Muscle layer of colon (tissue), 2 donors: ENCODE data around the gene FAM222A.

ENCODE experiments used
- H3K27ac ChIP-seq: one replicate; pipeline ENCODE4 v1.7.0; 2013; ENCODE audit warnings: low read depth, mild to moderate bottlenecking, low read length, moderate library complexity
- H3K27me3 ChIP-seq, 2 donors: one replicate each; pipeline ENCODE4 v1.7.0; 2013; ENCODE audit warnings: low read length in 2 of 2, mild to moderate bottlenecking in 2 of 2; ENCODE audit not compliant: insufficient read depth in 2 of 2, control insufficient read depth in 1 of 2
- H3K36me3 ChIP-seq: one replicate; pipeline ENCODE4 v1.7.0; 2013; ENCODE audit warnings: mild to moderate bottlenecking, low read length; ENCODE audit not compliant: insufficient read depth
- H3K4me1 ChIP-seq: one replicate; pipeline ENCODE4 v1.7.0; 2013; ENCODE audit warnings: mild to moderate bottlenecking, low read length; ENCODE audit not compliant: insufficient read depth
- H3K4me3 ChIP-seq, 2 donors: one replicate each; pipeline ENCODE4 v1.7.0; 2013; ENCODE audit warnings: low read length in 2 of 2, low read depth in 1 of 2, mild to moderate bottlenecking in 1 of 2, moderate library complexity in 1 of 2
- H3K9ac ChIP-seq: one replicate; pipeline ENCODE4 v1.7.0; 2013; ENCODE audit warnings: low read length
- H3K9me3 ChIP-seq: one replicate; pipeline ENCODE4 v1.7.0; 2013; ENCODE audit warnings: mild to moderate bottlenecking, low read length
- donor health status: abdominal sarcoma.
- donor health status: Adenocarcinoma of cecum.

The FAM222A gene

GRCh38 chr12:109737126-109737525 is 23.5 kb downstream of the FAM222A start:
- H3K4me3 ChIP-seq: no peak overlapping the region
- H3K27ac ChIP-seq: no peak overlapping the region
- no peaks in the 10 kb centered on the region for H3K27me3 ChIP-seq
- H3K4me1 ChIP-seq: no peaks in the 10 kb centered on the region
- H3K36me3 ChIP-seq: no peaks in the 10 kb centered on the region
- no peaks in the 10 kb centered on the region for H3K9me3 ChIP-seq
- H3K9ac ChIP-seq: no peak overlapping the region

DNA sequence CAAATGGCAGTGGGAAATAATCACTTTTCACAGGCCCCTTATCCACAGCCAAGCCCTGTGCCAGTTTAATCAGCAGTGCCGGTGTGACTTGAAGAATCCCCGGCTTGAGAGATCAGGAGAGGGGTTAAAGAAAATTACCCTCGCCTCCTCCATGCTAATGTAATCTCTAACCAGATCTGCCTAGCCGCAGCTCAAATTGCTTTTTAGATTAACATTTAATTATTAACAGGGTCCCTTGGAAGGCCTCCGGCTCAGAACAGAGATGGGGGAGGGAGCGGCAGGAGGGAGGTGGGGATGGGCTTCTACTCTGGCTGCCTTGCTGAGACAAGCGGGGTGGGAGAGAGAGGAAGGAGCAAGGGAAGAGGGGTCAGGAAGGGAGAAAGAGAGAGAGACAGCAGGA is 24.0 kb downstream of the FAM222A start:
- Histone ChIP-seq H3K4me1 (no peaks in the 10 kb centered on the region), H3K9me3 (no peaks in the 10 kb centered on the region), H3K4me3 (no peak overlapping the region), H3K27me3 (no peaks in the 10 kb centered on the region), H3K27ac (no peak overlapping the region), H3K36me3 (no peaks in the 10 kb centered on the region), H3K9ac (no peak overlapping the region)

DNA sequence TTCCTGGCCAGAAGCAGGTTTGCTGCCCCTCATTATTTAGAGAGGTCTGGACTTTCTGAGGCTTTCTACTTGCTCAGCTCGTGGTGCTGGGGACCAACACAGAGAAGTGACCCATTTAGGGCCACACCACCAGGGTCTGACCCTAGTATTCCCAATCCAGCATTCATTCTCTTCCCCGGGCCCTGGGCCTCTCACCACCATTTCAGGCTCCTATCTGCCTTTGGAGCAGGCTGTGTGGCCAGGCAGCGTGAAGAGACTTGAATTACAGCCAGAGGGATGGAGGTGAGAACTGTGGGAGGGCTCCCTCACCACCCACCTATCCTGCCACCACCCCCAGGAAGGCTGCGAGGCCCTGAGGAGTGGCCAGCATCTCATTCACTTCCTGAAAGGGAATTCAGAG is 24.6 kb downstream of the FAM222A start:
- Histone ChIP-seq H3K27ac (no peak overlapping the region), H3K27me3 (no peaks in the 10 kb centered on the region), H3K4me3 (no peak overlapping the region), H3K36me3 (no peaks in the 10 kb centered on the region), H3K4me1 (no peaks in the 10 kb centered on the region), H3K9me3 (no peaks in the 10 kb centered on the region), H3K9ac (no peak overlapping the region)

GRCh38 chr12:109738878-109739665 is 25.4 kb downstream of the FAM222A start:
- Histone ChIP-seq H3K27me3 (no peaks in the 10 kb centered on the region), H3K27ac (no peak overlapping the region), H3K4me3 (no peak overlapping the region), H3K9ac (no peak overlapping the region), H3K4me1 (no peaks in the 10 kb centered on the region), H3K9me3 (no peaks in the 10 kb centered on the region), H3K36me3 (no peaks in the 10 kb centered on the region)

- no peaks in the 10 kb centered on the region for H3K4me1 ChIP-seq
- H3K9me3 ChIP-seq: no peaks in the 10 kb centered on the region
- no peak overlapping the region for H3K9ac ChIP-seq
- no peaks in the 10 kb centered on the region for H3K27me3 ChIP-seq
- H3K4me3 ChIP-seq: no peak overlapping the region
- no peak overlapping the region for H3K27ac ChIP-seq
- no peaks in the 10 kb centered on the region for H3K36me3 ChIP-seq
These were observed 26.4 kb downstream of the FAM222A start for GRCh38 chr12:109739747-109740693.

DNA sequence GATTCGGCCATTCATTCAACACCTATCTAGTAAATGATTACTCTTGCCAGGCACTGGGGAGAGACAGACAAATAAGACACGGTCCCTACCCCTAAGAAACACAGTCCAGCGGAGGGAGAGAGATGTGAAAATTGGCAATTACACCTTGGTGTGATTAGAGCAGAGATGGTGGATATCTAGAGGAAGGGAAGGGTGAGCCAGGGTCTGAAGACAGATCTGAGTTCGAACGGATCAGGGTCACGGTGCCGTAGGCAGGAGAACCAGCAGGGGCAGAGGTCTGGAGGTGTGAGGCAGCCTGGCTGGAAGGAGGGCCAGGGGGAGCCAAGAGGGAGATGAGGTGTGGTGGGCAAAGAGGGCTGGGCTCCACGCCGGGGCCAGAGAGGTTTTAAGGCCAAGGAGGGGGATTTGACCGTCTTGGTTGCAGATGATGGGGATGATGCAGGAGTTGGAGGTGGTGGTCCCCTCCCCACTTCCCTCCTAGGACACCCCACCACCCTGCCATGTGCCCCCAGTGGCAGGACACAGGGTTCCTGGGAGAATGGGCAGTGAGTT is 27.1 kb downstream of the FAM222A start:
- no peak overlapping the region for H3K27ac ChIP-seq

GRCh38 chr12:109741286-109741969 is 27.8 kb downstream of the FAM222A start:
- Histone ChIP-seq H3K4me1 (no peaks in the 10 kb centered on the region), H3K27me3 (no peaks in the 10 kb centered on the region), H3K4me3 (no peak overlapping the region), H3K9me3 (no peaks in the 10 kb centered on the region), H3K36me3 (no peaks in the 10 kb centered on the region), H3K27ac (no peak overlapping the region), H3K9ac (no peak overlapping the region)

More for the DNA sequence above, 27.1 kb downstream of the FAM222A start:
- Histone ChIP-seq H3K27me3 (no peaks in the 10 kb centered on the region), H3K4me1 (no peaks in the 10 kb centered on the region), H3K4me3 (no peak overlapping the region), H3K36me3 (no peaks in the 10 kb centered on the region), H3K9ac (no peak overlapping the region), H3K9me3 (no peaks in the 10 kb centered on the region)

DNA sequence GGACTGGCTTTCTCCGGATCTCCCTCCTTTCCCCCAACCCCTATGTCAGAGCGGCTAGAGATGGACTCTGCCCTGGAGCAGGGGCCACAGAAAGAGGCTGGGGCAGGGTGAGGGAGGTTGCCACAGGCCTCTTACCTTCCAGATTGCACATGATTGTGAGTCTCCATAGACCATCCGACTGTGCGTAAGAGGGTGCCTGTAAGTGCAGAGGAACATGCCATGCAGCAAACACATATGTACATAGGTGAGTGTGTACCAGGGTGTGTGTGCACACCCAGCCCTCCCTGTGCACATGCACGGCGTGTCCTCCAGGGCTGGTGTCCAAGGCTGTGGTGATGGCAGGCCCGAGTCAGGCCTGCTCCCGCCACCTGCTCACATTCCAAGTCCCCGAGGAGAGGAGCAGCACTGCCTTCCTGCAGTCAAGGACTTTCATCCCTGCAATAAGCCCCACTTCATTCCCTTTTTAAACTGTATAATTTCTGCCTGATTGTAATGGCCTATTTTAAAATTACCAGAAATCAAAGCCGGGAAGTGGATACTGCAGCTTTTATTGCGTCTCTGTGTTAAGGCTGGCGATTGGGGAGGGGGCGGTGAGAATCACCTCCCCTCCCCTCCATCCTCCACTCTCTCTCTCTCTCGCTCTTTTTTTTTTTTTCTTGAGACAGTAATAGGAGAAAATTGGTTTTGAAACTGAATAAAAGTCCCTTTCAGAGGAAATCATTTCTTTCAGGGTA is 28.5 kb downstream of the FAM222A start:
- H3K4me1 ChIP-seq: no peaks in the 10 kb centered on the region
- no peak overlapping the region for H3K27ac ChIP-seq

DNA sequence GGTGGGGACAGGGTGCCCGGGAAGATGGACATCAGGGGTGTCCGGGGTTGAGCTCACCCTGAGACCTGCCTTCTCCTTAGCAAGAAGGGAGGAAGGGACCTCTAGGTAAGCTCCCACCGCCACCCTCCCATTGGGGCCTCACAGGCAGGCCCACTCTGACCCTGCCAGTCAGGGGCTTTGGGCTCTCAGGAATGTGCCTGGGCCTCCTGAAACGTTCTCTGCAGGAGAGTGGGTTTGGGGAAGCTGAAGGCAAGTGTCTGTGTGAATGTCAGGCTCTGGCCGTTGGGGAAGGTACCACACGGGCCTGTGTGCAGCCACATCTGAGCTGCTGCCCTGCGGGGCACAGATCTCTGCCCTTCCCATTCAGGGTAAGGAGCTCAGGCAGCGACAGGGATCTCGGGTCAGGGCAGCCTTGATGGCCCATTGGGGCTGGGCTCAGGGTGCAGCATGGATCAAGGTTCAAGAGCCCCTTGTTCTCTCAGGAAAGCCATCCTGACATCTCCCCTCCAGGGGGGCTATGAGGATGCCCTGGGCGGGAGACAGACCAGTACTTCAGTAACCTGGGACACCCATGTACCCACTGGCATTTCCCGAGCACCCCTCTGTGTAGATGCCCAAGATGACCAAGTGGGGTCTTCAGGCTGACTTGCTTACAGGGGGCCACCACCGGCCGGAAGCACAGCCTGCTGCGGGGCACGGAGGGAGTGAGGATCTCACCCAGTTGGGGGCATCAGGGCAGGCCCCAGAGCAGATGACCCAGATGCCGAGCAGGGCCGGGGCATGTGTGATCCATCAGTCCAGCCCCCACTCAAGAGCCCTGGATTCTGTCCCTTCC is 29.7 kb downstream of the FAM222A start:
- Histone ChIP-seq H3K4me1 (no peaks in the 10 kb centered on the region), H3K27ac (no peak overlapping the region)

More for the DNA sequence above, 28.5 kb downstream of the FAM222A start:
- H3K4me3 ChIP-seq: no peak overlapping the region
- no peaks in the 10 kb centered on the region for H3K9me3 ChIP-seq
- H3K27me3 ChIP-seq: no peaks in the 10 kb centered on the region
- H3K36me3 ChIP-seq: no peaks in the 10 kb centered on the region
- H3K9ac ChIP-seq: no peak overlapping the region

DNA sequence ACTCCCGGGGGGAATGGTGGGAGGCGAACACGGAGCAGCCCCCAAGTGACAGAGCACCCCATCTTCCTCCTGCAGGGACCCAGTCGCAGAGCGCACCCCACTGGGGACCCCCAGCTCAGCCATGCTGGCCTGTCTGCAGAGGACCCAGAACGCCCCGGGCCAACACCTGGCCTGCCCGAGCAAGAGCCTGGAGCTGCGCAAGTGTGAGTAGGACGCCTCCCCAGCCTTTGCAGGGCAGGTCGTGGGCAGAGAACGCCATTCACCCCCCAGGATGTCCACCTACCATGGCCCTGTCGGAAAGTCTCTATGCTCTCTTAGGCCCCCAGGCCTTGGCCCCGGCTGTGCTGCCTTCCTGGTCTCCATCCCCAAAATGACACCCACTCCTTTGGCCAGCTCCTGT is 30.4 kb downstream of the FAM222A start:
- H3K27ac ChIP-seq: no peak overlapping the region

More for the DNA sequence above, 29.7 kb downstream of the FAM222A start:
- no peaks in the 10 kb centered on the region for H3K27me3 ChIP-seq
- no peak overlapping the region for H3K4me3 ChIP-seq
- H3K9me3 ChIP-seq: no peaks in the 10 kb centered on the region
- no peaks in the 10 kb centered on the region for H3K36me3 ChIP-seq
- no peak overlapping the region for H3K9ac ChIP-seq

More for the DNA sequence above, 30.4 kb downstream of the FAM222A start:
- Histone ChIP-seq H3K9ac (no peak overlapping the region), H3K36me3 (no peaks in the 10 kb centered on the region), H3K4me3 (no peak overlapping the region), H3K27me3 (no peaks in the 10 kb centered on the region), H3K9me3 (no peaks in the 10 kb centered on the region), H3K4me1 (no peaks in the 10 kb centered on the region)
